HCEC 1CT (cell line): Measurements from ENCODE around the gene AAR2.

Source experiments
- DNase-seq: peaks from one replicate; pipeline ENCODE4 v3.0.0-alpha.2; 2017

The AAR2 gene

GRCh38 chr20:36262440-36262839 lies 26.2 kb downstream of the AAR2 start:
- DNase-seq: no peak

DNA sequence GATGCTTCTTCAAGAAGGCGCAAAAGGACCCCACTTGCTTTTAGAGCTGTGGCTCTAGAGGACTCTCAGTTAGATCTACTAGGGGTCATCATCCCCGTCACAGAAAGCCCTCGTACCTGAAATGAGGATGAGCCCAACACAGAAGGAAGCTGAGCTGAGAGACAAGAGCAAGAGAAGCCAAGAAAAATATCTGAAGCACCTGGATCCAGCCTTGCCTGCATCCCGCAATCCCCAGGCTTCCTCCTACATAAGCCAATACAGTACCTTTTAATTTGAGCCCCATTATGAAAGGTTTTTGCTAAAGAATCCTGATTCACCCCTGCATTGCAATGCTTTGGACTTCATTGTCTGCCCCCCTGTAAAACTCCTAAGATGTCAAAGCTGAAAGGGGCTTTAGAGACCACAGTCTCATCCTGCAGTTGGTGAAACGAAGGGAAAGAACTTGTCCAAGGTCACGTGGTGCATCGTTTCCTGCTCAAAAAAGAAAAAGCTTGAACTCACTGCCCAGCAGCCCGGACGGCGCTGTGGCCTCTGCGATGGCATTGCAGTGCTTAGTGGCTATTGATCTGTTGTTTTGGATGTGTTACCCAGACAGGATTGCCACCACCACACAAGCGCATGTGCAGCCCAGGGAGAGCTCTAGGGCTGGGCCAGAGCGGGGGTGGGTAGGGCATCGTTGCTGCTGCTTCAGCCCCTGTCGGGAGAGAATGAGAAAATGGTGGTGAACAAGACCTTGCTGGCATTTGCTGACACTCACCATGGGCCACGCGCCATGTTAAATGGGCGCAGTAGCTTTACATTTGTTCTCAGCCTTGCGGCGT lies 28.4 kb downstream of the AAR2 start:
- DNase-seq: no peak

- DNase-seq: no peak
Measured at GRCh38 chr20:36266189-36266588, 29.9 kb downstream of the AAR2 start.

GRCh38 chr20:36267605-36268381 lies 31.5 kb downstream of the AAR2 start:
- no peak for DNase-seq

GRCh38 chr20:36268440-36269342 lies 32.4 kb downstream of the AAR2 start:
- no peak for DNase-seq

DNA sequence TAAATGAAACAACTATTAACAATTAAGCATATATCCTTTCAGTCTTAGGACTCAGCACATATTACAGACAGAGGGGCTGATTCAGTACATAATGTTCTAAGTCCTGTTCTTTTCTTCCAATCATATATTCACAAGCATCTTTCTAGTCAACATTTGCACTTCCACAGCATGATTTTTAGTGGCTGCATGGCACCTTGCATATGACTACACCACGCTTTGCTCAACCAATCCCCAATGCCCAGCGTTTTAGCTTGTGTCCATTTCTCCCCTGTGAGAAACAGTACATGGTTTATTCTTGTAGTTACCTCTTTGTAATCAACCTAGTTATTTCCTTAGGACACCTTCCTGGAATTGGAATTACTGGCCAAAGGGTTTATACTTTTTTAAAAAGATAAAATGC lies 33.2 kb downstream of the AAR2 start:
- DNase-seq: no peak

DNA sequence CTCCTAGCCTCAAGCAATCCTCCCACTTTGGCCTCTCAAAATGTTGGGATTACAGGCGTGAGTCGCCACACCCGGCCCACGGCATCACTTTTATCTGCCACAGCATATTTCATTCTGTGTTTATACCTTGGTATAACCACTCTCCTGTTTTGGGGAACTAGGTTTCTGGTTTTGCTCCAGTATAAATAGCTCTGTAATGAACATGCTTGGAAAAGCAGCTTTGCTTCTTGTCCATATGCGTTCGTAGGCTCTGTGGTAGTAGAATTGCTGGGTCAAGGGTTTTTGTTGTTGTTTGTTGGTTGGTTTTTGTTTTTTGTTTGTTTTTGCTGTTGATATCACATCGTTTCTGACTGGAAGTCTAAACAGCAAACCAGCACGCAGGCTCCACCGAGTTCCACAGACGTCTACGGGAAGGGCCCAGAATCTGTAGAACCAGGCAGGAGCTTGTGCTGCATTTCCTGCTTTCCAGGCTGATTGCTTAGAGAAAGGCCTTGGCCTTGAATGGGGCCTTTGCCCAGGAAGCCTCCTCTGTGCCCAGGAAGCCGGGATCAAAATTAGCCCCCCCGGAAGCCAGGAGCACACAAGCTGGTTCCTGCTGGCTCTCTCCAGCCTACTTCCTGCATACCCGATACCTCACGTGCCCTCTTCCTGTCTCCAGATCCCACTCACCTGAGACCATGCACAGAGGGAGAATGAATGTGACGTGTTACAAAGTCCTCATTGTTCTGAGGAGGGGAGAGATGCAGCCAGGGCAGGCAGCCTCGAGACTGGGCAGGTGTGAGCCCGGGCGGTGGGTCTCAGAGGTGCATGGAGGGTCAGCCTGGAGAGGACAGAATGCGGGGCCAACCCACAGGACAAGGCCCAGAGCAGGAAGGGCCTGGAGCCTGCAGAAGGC lies 34.7 kb downstream of the AAR2 start:
- DNase-seq: no peak

DNA sequence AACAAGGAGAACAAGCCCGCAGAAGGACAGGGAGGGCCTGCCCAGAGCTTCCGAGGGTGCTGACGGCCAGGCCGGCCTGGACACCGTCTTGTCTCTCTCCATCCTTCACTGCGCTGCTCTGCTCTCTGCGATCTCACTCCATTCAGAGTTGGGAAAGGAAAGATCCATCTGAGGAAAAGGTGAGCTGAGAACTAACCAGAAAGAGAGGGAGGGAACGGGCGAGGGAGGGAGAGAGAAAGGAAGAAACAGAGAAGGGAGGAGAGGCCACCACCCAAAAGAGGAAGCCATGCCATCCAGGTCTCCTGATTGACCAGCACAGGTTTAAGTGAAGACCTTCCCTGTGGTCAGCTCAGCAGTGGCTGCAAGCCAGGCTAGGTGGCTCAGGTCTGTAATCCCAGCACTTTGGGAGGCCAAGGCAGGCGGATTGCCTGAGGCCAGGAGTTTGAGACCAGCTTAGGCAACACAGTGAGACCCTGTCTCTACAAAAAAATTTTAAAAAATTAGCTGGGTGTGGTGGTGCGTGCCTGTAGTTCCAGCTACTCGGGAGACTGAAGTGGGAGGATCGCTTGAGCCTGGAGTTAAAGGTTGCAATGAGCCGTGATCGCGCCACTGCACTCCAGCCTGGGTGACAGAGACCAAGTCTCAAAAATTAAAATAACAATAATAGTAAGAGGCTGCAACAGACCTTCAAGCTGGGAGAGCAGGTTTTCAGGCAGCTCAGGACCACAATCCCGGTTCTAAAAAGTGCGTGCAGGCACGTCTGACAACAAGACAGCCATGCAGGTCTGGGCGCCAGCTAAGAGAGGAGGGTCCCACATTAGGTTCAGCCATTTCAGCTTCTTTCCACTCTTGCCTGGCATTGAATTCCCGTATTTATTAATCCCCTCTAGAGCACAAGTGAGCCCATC lies 35.6 kb downstream of the AAR2 start:
- no peak for DNase-seq

DNA sequence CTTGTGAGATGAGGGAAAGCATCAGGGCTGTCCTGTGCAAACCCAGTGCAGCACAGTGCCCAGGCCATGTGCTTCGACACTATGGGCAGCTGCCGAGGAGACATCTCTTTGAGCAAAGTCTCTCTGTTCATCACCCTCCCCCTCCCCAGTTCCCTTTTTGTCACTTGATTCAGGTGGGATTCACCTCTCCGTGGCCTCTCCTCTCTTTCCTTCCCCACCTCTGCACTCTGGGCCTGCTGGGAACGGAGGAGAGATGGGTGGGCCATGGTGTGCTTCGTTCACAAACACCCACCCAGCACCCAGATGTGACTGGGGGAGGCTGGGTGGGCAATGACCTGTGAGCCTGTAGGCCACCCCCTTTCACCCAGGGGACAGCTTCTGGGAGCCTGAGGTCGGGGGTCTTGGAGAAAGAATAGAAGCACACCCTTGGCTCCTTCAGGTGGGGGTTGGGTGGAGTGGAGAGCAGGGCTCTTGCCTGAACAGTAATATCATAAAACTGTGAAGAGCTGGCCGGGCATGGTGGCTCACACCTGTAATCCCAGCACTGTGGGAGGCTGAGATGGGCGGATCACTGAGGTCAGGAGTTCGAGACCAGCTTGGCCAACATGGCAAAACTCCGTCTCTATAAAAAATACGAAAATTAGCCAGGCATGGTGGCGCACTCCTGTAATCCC lies 36.4 kb downstream of the AAR2 start:
- DNase-seq: no peak

DNA sequence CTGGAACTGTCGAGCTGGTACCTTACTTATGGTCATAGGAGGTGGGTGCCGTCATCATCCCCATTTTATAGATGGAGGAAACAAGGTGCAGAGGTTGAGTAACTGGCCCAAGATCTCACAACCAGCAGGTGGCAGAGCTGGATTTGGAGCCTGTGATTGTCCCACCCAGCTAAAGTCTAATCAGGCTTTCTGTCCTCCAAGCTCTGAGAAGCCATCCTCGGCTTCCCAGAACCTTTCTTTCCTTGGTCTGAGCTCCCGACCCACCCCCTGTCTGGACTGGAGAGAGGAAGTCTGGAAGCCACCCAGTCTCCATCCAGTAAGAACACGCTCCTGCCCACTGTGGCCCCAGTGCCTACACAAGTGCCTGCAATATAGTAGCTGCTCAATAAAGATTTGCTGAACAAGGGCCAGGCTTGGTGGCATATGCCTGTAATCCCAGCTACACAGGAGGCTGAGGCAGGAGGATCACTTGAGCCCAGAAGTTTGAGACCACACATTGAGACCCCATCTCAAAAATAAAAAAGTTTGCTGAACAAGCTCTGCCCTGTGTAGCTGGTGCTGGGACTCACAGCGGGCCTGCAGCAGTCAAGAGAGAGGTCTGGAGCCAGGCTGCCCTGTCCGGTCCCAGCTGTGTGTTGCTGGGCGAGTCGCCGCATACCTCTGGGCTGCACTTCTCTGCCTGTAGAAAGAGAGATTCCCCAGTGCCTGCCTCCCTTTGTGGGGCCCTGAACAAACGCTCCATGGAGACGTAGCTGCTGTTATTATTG lies 37.3 kb downstream of the AAR2 start:
- DNase-seq: peak; percentile 6

GRCh38 chr20:36274181-36274841 lies 38.0 kb downstream of the AAR2 start:
- DNase-seq: no peak

- DNase-seq: no peak
Measured at GRCh38 chr20:36275011-36275410, 38.7 kb downstream of the AAR2 start.

DNA sequence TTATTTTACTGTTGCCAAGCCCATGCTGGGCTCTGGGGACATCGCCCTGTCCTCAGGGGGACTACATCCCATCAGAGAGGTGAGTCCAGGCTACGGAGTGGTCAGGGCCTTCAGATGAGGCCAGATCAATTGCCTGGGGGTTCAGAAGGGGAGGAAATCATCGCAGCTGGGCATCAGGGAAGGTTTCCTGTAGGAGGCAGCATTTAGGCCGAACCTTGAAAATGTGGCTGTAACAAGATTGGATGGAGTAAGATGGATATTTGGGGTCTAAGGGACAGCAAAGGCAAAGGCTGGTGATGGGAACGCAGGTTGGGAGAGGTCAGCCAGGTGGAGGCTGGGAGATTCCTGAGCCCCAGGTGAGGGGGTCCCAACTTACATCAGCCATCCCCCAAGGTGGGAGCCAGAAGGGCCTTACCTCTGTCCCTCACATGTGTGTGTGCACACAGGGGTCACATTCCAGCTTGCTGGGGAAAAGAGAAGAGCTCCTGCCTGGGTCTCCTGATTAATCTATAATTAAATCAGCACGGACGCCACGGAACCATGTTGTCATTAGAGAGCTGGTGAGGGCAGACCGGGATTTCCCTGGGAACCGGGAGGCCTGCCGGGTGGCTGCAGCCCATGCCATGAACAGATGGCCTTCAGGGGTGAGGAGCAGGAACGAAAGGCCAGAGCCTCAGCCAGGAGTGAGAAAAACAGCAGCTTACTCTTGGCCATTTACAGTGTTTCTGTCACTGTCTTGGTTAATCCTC lies 39.3 kb downstream of the AAR2 start:
- DNase-seq: no peak

DNA sequence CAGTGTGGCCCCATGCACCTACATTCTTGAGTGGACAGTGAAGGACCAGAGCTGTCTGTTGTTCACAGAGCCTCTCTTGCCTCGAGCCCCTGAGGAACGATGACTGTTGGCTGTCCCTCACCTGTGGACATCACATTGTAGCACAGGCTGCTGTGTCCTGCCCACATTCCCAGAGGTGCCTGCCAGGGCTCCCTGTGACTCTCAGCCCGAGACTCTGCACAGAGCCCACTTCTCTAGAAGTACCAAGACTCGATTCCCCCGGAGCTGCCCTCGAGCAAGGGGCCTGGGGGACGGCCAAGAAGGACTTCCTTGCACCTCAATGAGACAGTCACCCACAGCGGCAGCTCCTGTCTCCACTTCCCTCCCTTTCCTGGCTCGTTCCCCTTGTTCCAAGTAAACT lies 41.3 kb downstream of the AAR2 start:
- no peak for DNase-seq

GRCh38 chr20:36279362-36279761 lies 43.1 kb downstream of the AAR2 start:
- no peak for DNase-seq

DNA sequence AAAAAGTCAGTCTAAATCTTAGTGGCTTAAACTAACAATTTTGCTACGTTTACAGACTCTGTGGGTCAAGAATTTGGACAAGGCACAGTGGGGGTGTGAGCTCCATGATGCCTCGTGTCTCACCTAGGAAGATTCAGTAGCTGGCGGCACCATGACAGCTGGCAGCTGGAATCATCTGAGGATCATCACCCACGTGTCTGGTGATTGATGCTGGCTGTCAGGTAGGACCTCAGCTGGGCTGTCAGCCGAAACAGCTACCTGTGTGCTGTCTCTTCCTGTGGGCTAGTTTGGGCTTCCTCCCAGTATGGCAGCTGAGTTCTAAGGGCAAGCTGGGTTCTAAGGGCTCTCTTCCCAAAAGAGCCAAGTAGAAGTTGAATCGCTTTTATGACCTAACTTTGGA lies 43.5 kb downstream of the AAR2 start:
- DNase-seq: no peak

DNA sequence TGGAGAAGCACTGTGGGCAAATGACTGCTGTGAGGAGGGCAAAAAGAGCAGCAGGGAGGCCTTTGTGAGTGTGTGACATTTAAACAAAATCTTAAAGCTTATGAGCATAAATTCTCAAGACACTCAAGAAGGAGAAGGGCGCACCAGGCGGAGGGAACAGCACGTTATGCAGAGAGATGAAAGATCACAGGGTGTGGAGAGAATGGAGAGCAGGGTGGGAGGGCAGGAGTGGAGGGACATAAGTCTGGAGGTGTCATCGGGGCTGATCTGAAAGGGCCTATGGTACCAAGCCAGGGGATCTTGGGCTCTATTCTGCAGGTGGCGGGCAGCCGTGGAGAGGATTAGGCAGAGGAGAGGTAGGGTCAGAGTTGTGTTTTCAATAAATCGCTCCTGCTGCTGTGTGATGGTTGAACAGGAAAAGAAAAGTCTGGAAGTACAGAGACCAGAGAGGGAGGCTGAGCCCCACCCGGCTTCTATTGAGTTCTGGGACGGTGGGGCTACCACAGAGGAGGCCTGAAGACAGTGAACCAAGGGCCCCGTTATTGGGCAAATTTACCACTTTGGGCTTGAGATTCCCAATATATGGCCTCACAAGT lies 45.6 kb downstream of the AAR2 start:
- DNase-seq: no peak

DNA sequence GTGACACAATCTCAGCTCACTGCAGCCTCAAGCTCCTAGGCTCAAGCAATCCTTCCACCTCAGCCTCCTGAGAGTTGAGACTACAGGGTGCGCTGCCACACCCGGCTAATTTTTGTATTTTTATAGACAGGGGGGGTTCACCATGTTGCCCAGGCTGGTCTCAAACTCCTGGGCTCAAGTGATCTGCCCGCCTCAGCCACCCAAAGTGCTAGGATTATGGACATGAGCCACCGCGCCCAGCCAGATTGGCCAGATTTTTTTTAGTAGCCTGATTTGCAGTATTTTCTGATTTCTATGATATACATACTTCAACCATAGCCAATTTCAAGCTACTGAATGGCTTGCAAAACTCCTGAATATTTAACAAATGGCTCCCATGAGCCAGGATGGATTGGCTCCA lies 48.5 kb downstream of the AAR2 start:
- DNase-seq: no peak
